Measurements from ENCODE around the gene IL12RB2. TPM values are rescaled to one million over a fixed set of nuclear protein-coding genes. Genes with fewer than 3 reads are reported as not detected.

IL12RB2 gene
- total RNA-seq, 1 donor from 2014 or later = 1.1 TPM

GRCh38 chr1:67316180-67316902 is 8.7 kb downstream of the IL12RB2 start:
- no peaks in the 10 kb centered on the region for H3K9me3 Mint-ChIP-seq
- no peaks in the 10 kb centered on the region for H3K36me3 Mint-ChIP-seq (ENCODE audit: low read depth)
- ATAC-seq (ENCODE audit: low read depth) (no peak), DNase-seq (no peak)
- TF ChIP-seq, protein P1, sequence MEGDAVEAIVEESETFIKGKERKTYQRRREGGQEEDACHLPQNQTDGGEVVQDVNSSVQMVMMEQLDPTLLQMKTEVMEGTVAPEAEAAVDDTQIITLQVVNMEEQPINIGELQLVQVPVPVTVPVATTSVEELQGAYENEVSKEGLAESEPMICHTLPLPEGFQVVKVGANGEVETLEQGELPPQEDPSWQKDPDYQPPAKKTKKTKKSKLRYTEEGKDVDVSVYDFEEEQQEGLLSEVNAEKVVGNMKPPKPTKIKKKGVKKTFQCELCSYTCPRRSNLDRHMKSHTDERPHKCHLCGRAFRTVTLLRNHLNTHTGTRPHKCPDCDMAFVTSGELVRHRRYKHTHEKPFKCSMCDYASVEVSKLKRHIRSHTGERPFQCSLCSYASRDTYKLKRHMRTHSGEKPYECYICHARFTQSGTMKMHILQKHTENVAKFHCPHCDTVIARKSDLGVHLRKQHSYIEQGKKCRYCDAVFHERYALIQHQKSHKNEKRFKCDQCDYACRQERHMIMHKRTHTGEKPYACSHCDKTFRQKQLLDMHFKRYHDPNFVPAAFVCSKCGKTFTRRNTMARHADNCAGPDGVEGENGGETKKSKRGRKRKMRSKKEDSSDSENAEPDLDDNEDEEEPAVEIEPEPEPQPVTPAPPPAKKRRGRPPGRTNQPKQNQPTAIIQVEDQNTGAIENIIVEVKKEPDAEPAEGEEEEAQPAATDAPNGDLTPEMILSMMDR (IDR thresholded peaks at IDR 0.05) = no peak
- intact Hi-C loops (cut with micrococcal nuclease) = no loop called here
- H3K27me3 Mint-ChIP-seq = no peaks in the 10 kb centered on the region
- no peaks in the 10 kb centered on the region for H3K4me1 Mint-ChIP-seq
- POLR2A ChIA-PET = interaction anchor here (0.5 kb wide), 1 partner anchor 25 kb away, joined by 3 read pairs; no protein-coding TSS in a partner anchor
- no peak overlapping the region for H3K27ac Mint-ChIP-seq
- CTCF ChIA-PET = no interaction called here
- no peak overlapping the region for H3K4me3 Mint-ChIP-seq

DNA sequence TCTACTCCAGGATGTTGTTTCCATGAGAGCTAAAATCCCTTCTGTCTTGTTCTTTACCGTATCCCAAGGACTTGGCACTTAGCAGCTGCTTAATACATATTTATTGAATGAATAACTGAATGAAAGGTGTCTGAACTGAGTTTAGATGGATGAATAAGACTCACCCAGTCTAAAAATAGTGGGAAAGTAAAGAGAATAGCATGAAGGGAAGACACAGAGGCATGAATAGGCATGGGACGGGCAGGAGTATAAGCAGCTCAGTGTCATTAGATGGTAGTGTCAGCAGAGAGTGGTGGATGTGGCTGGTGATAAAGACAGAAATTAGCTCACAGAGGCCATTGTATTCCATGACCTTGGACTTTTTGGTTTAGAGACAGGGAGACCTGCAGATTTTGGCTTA is 9.2 kb downstream of the IL12RB2 start:
- no peak overlapping the region for H3K4me3 Mint-ChIP-seq
- no peaks in the 10 kb centered on the region for H3K9me3 Mint-ChIP-seq
- no peaks in the 10 kb centered on the region for H3K36me3 Mint-ChIP-seq (ENCODE audit: low read depth)
- no peak overlapping the region for H3K27ac Mint-ChIP-seq
- TF ChIP-seq, protein P1 (IDR thresholded peaks at IDR 0.05) = no peak
- H3K4me1 Mint-ChIP-seq = no peaks in the 10 kb centered on the region
- DNase-seq (no peak), ATAC-seq (ENCODE audit: low read depth) (no peak)
- ChIA-PET POLR2A (interaction anchor here (0.5 kb wide), 1 partner anchor 24 kb away, joined by 3 read pairs; no protein-coding TSS in a partner anchor), CTCF (no interaction called here)
- intact Hi-C loops (cut with micrococcal nuclease) = no loop called here
- no peaks in the 10 kb centered on the region for H3K27me3 Mint-ChIP-seq

DNA sequence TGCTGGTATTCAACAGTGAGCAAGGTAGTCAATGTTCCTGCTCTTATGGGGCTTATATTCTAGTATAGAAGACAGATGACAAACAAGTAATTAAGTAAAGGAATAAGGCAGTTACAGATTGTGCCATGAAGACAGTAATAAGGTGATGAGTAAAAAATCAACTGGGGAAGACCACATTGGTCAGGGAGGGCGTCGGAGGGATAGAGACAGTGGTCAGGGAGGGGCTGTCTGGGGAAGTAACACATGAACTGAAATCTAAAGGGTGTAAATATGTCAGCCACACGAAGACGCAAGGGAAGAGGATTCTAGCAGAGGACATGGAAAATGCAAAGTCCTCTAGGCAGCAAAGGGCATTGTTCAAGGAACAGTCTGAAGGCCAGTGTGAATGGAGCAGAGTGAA is 10.1 kb downstream of the IL12RB2 start:
- H3K4me1 Mint-ChIP-seq = no peaks in the 10 kb centered on the region
- POLR2A ChIA-PET = no interaction called here
- no peaks in the 10 kb centered on the region for H3K9me3 Mint-ChIP-seq
- no peak overlapping the region for H3K27ac Mint-ChIP-seq
- intact Hi-C loops (cut with micrococcal nuclease) = no loop called here
- TF ChIP-seq, protein P1 (IDR thresholded peaks at IDR 0.05) = no peak
- H3K36me3 Mint-ChIP-seq (ENCODE audit: low read depth) = no peaks in the 10 kb centered on the region
- DNase-seq = no peak
- no peak overlapping the region for H3K4me3 Mint-ChIP-seq
- CTCF ChIA-PET = no interaction called here
- ATAC-seq (ENCODE audit: low read depth) = no peak
- no peaks in the 10 kb centered on the region for H3K27me3 Mint-ChIP-seq

DNA sequence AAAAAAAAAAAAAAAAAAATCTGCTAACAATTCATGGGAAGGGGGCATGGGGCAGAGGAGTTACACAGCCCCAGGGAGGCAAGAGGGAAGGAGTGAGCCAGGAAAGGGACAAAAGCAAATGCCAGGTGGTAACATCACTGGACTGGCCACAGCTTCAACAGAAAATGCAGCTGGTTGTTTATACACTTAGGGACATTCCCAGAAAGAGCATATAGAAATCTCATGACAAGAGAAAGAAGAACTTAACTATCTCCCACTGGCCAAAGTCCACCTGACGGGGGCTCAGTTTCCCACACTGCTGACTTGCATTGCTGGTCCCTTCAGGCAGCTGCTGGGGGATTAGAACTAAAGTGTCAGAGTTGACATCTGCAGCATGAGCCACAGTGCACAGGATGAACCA is 14.8 kb downstream of the IL12RB2 start:
- no peak for ATAC-seq (ENCODE audit: low read depth)
- H3K9me3 Mint-ChIP-seq = no peaks in the 10 kb centered on the region
- ChIA-PET CTCF (no interaction called here), POLR2A (no interaction called here)
- no peaks in the 10 kb centered on the region for H3K4me1 Mint-ChIP-seq
- no peaks in the 10 kb centered on the region for H3K27me3 Mint-ChIP-seq
- H3K4me3 Mint-ChIP-seq = no peak overlapping the region
- intact Hi-C loops (cut with micrococcal nuclease) = no loop called here
- no peak overlapping the region for H3K27ac Mint-ChIP-seq
- H3K36me3 Mint-ChIP-seq (ENCODE audit: low read depth) = no peaks in the 10 kb centered on the region
- DNase-seq = no peak
- TF ChIP-seq, protein P1 (IDR thresholded peaks at IDR 0.05) = no peak

DNA sequence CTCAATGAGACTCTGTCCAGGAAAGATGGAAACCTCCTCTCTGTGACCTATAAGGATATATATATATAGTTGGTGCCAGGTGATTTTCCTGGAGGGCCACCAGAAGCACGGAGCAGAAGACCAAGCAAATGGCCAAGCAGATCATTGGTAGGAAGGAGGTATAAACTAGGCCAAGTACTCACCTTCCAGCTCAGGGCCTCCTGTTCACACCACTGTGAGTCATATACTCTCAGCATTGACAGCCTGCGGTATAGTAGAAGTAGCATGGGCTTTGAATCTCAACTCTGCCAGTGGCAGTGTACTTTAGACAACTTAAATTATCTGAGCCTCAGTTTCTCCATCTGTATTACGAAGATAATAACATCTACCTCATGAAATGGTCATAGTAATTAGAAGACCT is 15.4 kb downstream of the IL12RB2 start:
- no peak for DNase-seq
- no peak for ATAC-seq (ENCODE audit: low read depth)
- ChIA-PET CTCF (no interaction called here), POLR2A (no interaction called here)
- no peaks in the 10 kb centered on the region for H3K4me1 Mint-ChIP-seq
- no peaks in the 10 kb centered on the region for H3K36me3 Mint-ChIP-seq (ENCODE audit: low read depth)
- H3K4me3 Mint-ChIP-seq = no peak overlapping the region
- TF ChIP-seq, protein P1 (IDR thresholded peaks at IDR 0.05) = no peak
- intact Hi-C loops (cut with micrococcal nuclease) = no loop called here
- no peaks in the 10 kb centered on the region for H3K9me3 Mint-ChIP-seq
- H3K27me3 Mint-ChIP-seq = no peaks in the 10 kb centered on the region
- no peak overlapping the region for H3K27ac Mint-ChIP-seq

All from activated B cell treated with CpG ODN at 0.5 μM for 24 hours (primary cell).